Measurements from ENCODE around the gene SLC10A7.

GRCh38 chr4:146236216-146236615 is 285.5 kb downstream of the SLC10A7 start:
- TF ChIP-seq CTCF (IDR thresholded peaks at IDR 0.05; ENCODE audit: low read length) (no peak), EZH2phosphoT487 (IDR thresholded peaks at IDR 0.05; ENCODE audit: low read length) (no peak)
